ENCODE data around the gene TAOK3. TPM values are rescaled to one million over a fixed set of nuclear protein-coding genes. Genes with fewer than 3 reads are reported as not detected.

The TAOK3 gene
- total and polyA plus RNA-seq, 2 of the 4 experiments (the other 2 are of a cell fraction) = 26.3 to 54.5 TPM

DNA sequence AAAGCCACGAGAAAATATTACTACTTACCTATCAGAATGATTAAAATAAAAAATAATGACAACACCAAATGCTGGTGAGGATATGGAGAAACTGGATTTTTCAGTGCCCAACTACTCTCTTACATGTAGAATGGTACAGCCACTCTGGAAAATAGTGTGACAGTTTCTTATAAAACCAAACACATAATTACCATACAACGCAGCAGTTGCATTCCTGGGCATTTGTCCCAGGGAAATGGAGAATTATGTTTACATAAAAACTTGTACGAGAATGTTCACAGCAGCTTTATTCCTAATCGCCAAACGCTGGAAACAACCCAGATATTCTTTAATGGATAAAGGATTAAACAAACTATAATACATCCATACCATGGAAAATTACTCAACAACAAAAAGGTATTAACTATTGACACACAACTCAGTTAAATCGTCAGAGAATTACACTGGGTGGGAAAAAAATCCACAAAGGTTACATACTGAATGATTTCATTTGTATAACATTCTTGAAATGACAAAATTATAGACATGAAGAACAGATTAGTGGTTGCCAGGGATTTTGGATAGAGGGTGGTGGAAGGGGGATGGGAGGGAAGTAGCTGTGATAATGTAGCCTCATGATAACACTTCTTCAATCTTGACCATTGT lies 35.4 kb downstream of the TAOK3 start:
- no TSS peak for BruUV-seq (replicated peaks)
- no peak overlapping the region for H3K14ac ChIP-seq (replicated peaks; ENCODE audit: low read depth, low read length)
- POLR2A ChIA-PET (ENCODE audit: unreplicated experiment) = no interaction called here
- H2AK5ac ChIP-seq (ENCODE audit: low read depth, low read length) = no peak overlapping the region
- no peak overlapping the region for H2AK9ac ChIP-seq (replicated peaks; ENCODE audit: low read depth, low read length, poor library complexity)
- H3K27ac ChIP-seq (ENCODE audit: insufficient read depth, low read length) = peak overlapping the region; percentile 97; the same call in 1 of the 2 replicates
- H3K23ac ChIP-seq (ENCODE audit: low read depth, low read length) = no peak overlapping the region
- no peak overlapping the region for H4K91ac ChIP-seq (ENCODE audit: insufficient read depth, low read depth, low read length)
- in situ Hi-C loops (cut with MboI; ENCODE audit: low sequenced_read_pairs) = no loop called here
- CTCF ChIA-PET = no interaction called here
- dilution Hi-C loops (cut with HindIII; ENCODE audit: low sequenced_read_pairs, unreplicated experiment) = no loop called here
- no peaks in the 10 kb centered on the region for H3K9me3 ChIP-seq (ENCODE audit: control insufficient read depth, insufficient read depth, low read length)
- intact Hi-C loops (cut with micrococcal nuclease) = loop anchor here (2.0 kb wide), 2 partner anchors 19 to 29 kb away; no protein-coding TSS in a partner anchor
- peaks cover 12% of the 10 kb centered on the region for H3K4me1 ChIP-seq (ENCODE audit: control insufficient read depth, insufficient read depth, low read length)
- H3K27me3 ChIP-seq (ENCODE audit: control insufficient read depth, insufficient read depth, low read length) = no peaks in the 10 kb centered on the region
- peak overlapping the region; percentile 83 for H2BK120ac ChIP-seq (ENCODE audit: low read depth, low read length)
- DNase-seq (peak; percentile 81), ATAC-seq (ENCODE audit: low read depth) (peak; percentile 72)
- H3K79me1 ChIP-seq (ENCODE audit: low read depth in 1 of 2, low read length in 2 of 2) = peaks cover 10 to 53% of the 10 kb centered on the region in 2 experiments; a peak in 3 of 4 replicates
- no peak overlapping the region for H3K9ac ChIP-seq (ENCODE audit: low read depth, low read length)
- H3K4me3 ChIP-seq (ENCODE audit: insufficient read depth, low read depth, low read length) = no peak overlapping the region
- H2AFZ ChIP-seq (replicated peaks; ENCODE audit: low read length, poor library complexity) = no peak overlapping the region
- no CpG with 5 or more reads among the region's 6 CpGs for WGBS, 2 experiments (ENCODE audit: extremely low coverage in 2 of 2, insufficient read length in 1 of 2)
- H2BK20ac ChIP-seq (ENCODE audit: low read depth, low read length) = no peak overlapping the region
- peak overlapping the region; percentile 73; the same call in 2 of the 3 replicates for H2BK15ac ChIP-seq (ENCODE audit: low read depth, low read length)
- peak overlapping the region in 1 of 2 experiments; percentile 53; a peak in 2 of 4 replicates for H4K8ac ChIP-seq (ENCODE audit: low read depth in 2 of 2, low read length in 2 of 2)
- H4K20me1 ChIP-seq (ENCODE audit: insufficient read depth, low read length) = no peaks in the 10 kb centered on the region
- H3K4ac ChIP-seq (ENCODE audit: low read depth, low read length) = peak overlapping the region; percentile 80; the same call in 1 of the 2 replicates
- H3K56ac ChIP-seq (ENCODE audit: extremely low read depth, insufficient read depth, low read length) = 0 out of 2 replicates have a peak overlapping the region, but pooled peaks have one; percentile 17
- no peaks in the 10 kb centered on the region for H3K36me3 ChIP-seq (ENCODE audit: control insufficient read depth, insufficient read depth, low read length)
- H2BK5ac ChIP-seq (ENCODE audit: low read depth, low read length, poor library complexity, severe bottlenecking) = peak overlapping the region; percentile 92
- peak overlapping the region; percentile 91 for H3K18ac ChIP-seq (ENCODE audit: low read depth, low read length)
- H3K9me1 ChIP-seq (ENCODE audit: insufficient read depth, low read length) = no peaks in the 10 kb centered on the region; the same call in 1 of the 2 replicates
- no peak overlapping the region; the same call in 1 of the 2 replicates for H4K5ac ChIP-seq (ENCODE audit: low read depth, low read length)
- peak overlapping the region; percentile 69 for H3K4me2 ChIP-seq (ENCODE audit: low read depth, low read length)
- no peak for TF ChIP-seq CHD1 (IDR thresholded peaks at IDR 0.05; ENCODE audit: low read depth, low read length)
- no peak for TF ChIP-seq FOS (IDR thresholded peaks at IDR 0.05; ENCODE audit: low read depth, low read length)
- TF ChIP-seq RAD21 (IDR thresholded peaks at IDR 0.05; ENCODE audit: low read length) = no peak
- TF ChIP-seq ELK1 (IDR thresholded peaks at IDR 0.05; ENCODE audit: borderline replicate concordance, low read depth, low read length) = no peak
- no peak for TF ChIP-seq MAZ (IDR thresholded peaks at IDR 0.05; ENCODE audit: borderline replicate concordance, low read depth, low read length)
- no peak for TF ChIP-seq BHLHE40 (IDR thresholded peaks at IDR 0.05; ENCODE audit: low read depth, low read length)
- no peak for TF ChIP-seq MAFK (IDR thresholded peaks at IDR 0.05; ENCODE audit: low read depth, low read length)
- no peak for TF ChIP-seq POLR2A (IDR thresholded peaks at IDR 0.05; ENCODE audit: low read depth, low read length)
- no peak for TF ChIP-seq NFE2L2 (IDR thresholded peaks at IDR 0.05; ENCODE audit: low read depth, low read length)
- TF ChIP-seq CEBPB (IDR thresholded peaks at IDR 0.05; ENCODE audit: low read depth, low read length) = no peak
- no peak for TF ChIP-seq SMC3 (IDR thresholded peaks at IDR 0.05; ENCODE audit: low read depth, low read length)
- TF ChIP-seq, protein P1, sequence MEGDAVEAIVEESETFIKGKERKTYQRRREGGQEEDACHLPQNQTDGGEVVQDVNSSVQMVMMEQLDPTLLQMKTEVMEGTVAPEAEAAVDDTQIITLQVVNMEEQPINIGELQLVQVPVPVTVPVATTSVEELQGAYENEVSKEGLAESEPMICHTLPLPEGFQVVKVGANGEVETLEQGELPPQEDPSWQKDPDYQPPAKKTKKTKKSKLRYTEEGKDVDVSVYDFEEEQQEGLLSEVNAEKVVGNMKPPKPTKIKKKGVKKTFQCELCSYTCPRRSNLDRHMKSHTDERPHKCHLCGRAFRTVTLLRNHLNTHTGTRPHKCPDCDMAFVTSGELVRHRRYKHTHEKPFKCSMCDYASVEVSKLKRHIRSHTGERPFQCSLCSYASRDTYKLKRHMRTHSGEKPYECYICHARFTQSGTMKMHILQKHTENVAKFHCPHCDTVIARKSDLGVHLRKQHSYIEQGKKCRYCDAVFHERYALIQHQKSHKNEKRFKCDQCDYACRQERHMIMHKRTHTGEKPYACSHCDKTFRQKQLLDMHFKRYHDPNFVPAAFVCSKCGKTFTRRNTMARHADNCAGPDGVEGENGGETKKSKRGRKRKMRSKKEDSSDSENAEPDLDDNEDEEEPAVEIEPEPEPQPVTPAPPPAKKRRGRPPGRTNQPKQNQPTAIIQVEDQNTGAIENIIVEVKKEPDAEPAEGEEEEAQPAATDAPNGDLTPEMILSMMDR (conservative IDR thresholded peaks at IDR 0.05; ENCODE audit: low read depth, low read length) = no peak
- no peak for TF ChIP-seq RFX5 (IDR thresholded peaks at IDR 0.05; ENCODE audit: low read depth, low read length)
- no peak for TF ChIP-seq RCOR1 (IDR thresholded peaks at IDR 0.05; ENCODE audit: insufficient replicate concordance, low read length)
- no peak for TF ChIP-seq MXI1 (IDR thresholded peaks at IDR 0.05; ENCODE audit: borderline replicate concordance, low read depth, low read length)
